ENCODE results near the gene SLC24A5.

- no peak for TF ChIP-seq CTCF (IDR thresholded peaks at IDR 0.05)
- no peak for TF ChIP-seq EP300 (IDR thresholded peaks at IDR 0.05; ENCODE audit: low read depth)
- TF ChIP-seq POLR2A (IDR thresholded peaks at IDR 0.05), result no peak
- no peak for TF ChIP-seq POLR2AphosphoS5 (IDR thresholded peaks at IDR 0.05)
Measured at GRCh38 chr15:48076454-48076853, 44.3 kb upstream of the SLC24A5 start.

Data from transverse colon (tissue), 4 donors.